ENCODE data around the gene DLL3. TPM values are rescaled to one million over a fixed set of nuclear protein-coding genes. Genes with fewer than 3 reads are reported as not detected.

The DLL3 gene
- polyA plus RNA-seq, 1 donor: 0.90 TPM

DNA sequence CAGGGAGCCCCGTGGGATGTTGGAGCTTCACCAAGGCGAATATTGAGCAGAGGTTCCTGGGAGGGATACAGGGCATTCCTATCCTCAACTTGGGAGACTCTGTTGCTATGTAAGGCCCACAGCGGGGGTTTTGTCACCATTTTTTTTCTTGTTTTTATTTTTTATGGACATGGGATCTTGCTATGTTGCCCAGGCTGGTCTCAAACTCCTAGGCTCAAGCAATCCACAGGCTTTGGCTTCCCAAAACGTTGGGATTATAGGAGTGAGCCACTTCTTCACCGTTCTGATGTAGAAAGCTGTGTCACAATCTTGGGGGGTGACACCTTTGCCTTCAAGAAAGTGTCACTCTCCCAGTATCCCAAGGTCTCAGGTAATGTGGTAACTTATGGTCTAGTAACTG lies 2.6 kb downstream of the DLL3 start:
- Histone ChIP-seq H3K27ac (ENCODE audit: low read length) (no peak overlapping the region), H3K36me3 (ENCODE audit: control insufficient read depth, insufficient read depth, low read length) (no peaks in the 10 kb centered on the region), H3K4me3 (ENCODE audit: low read length) (no peak overlapping the region), H3K9me3 (ENCODE audit: control insufficient read depth, low read depth, low read length) (peaks cover 14% of the 10 kb centered on the region), H3K27me3 (ENCODE audit: control insufficient read depth, insufficient read depth, low read length) (peaks cover 85% of the 10 kb centered on the region), H3K4me1 (ENCODE audit: control insufficient read depth, insufficient read depth, low read length) (peaks cover 7% of the 10 kb centered on the region)
- 100% methylated on average over 1 of the region's 5 CpGs for WGBS (ENCODE audit: insufficient coverage, low lambda C conversion rate)
- no peak for DNase-seq

- Histone ChIP-seq H3K27me3 (ENCODE audit: control insufficient read depth, insufficient read depth, low read length) (peaks cover 86% of the 10 kb centered on the region), H3K4me1 (ENCODE audit: control insufficient read depth, insufficient read depth, low read length) (peaks cover 5% of the 10 kb centered on the region), H3K9me3 (ENCODE audit: control insufficient read depth, low read depth, low read length) (peaks cover 15% of the 10 kb centered on the region), H3K36me3 (ENCODE audit: control insufficient read depth, insufficient read depth, low read length) (no peaks in the 10 kb centered on the region), H3K4me3 (ENCODE audit: low read length) (no peak overlapping the region), H3K27ac (ENCODE audit: low read length) (no peak overlapping the region)
- WGBS (ENCODE audit: insufficient coverage, low lambda C conversion rate): 27% methylated on average over 2 of the region's 69 CpGs
- DNase-seq: peak; percentile 50 to 68
Observed at GRCh38 chr19:39502640-39503417, 4.1 kb downstream of the DLL3 start.

DNA sequence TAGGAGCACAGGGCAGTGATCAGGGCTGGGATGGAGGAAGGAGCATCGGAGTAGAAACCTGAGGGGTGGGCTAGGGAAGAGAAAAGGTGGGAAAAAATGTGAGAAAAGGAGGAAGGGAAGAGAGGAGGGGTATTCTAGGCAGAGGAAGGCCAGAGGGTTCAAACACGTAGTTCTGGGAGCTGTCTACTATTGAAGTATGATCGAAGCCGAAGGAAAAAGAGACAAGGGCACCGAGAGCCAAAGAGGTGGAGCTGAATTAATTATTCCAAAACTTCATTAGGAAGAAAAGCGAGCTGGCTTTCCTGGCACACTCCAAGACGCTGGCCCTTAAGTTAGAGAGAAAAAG lies 7.8 kb downstream of the DLL3 start:
- H3K9me3 ChIP-seq (ENCODE audit: control insufficient read depth, low read depth, low read length): peaks cover 11% of the 10 kb centered on the region
- no peak for DNase-seq
- no peaks in the 10 kb centered on the region for H3K36me3 ChIP-seq (ENCODE audit: control insufficient read depth, insufficient read depth, low read length)
- H3K27ac ChIP-seq (ENCODE audit: low read length): no peak overlapping the region
- H3K4me3 ChIP-seq (ENCODE audit: low read length): no peak overlapping the region
- 50% methylated on average over 2 of the region's 7 CpGs for WGBS (ENCODE audit: insufficient coverage, low lambda C conversion rate)
- no peaks in the 10 kb centered on the region for H3K4me1 ChIP-seq (ENCODE audit: control insufficient read depth, insufficient read depth, low read length)
- peaks cover 68% of the 10 kb centered on the region for H3K27me3 ChIP-seq (ENCODE audit: control insufficient read depth, insufficient read depth, low read length)

- Histone ChIP-seq H3K9me3 (ENCODE audit: control insufficient read depth, low read depth, low read length) (peaks cover 11% of the 10 kb centered on the region), H3K27ac (ENCODE audit: low read length) (no peak overlapping the region), H3K36me3 (ENCODE audit: control insufficient read depth, insufficient read depth, low read length) (no peaks in the 10 kb centered on the region), H3K4me3 (ENCODE audit: low read length) (peak overlapping the region; percentile 23), H3K4me1 (ENCODE audit: control insufficient read depth, insufficient read depth, low read length) (no peaks in the 10 kb centered on the region), H3K27me3 (ENCODE audit: control insufficient read depth, insufficient read depth, low read length) (peaks cover 69% of the 10 kb centered on the region)
- WGBS (ENCODE audit: insufficient coverage, low lambda C conversion rate): no CpG with 5 or more reads among the region's 96 CpGs
- peak; percentile 63 to 78 for DNase-seq
Observed at GRCh38 chr19:39506944-39507714, 8.4 kb downstream of the DLL3 start.

DNA sequence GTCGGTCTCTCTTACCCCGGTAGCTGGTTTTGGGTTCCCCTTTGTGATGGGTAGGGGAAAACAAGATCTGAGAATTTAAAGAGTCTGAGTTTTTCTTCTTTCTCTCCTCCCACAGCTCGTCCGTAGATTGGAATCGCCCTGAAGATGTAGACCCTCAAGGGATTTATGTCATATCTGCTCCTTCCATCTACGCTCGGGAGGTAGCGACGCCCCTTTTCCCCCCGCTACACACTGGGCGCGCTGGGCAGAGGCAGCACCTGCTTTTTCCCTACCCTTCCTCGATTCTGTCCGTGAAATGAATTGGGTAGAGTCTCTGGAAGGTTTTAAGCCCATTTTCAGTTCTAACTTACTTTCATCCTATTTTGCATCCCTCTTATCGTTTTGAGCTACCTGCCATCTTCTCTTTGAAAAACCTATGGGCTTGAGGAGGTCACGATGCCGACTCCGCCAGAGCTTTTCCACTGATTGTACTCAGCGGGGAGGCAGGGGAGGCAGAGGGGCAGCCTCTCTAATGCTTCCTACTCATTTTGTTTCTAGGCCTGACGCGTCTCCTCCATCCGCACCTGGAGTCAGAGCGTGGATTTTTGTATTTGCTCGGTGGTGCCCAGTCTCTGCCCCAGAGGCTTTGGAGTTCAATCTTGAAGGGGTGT lies 9.1 kb downstream of the DLL3 start:
- Histone ChIP-seq H3K4me1 (ENCODE audit: control insufficient read depth, insufficient read depth, low read length) (no peaks in the 10 kb centered on the region), H3K9me3 (ENCODE audit: control insufficient read depth, low read depth, low read length) (peaks cover 7% of the 10 kb centered on the region), H3K27me3 (ENCODE audit: control insufficient read depth, insufficient read depth, low read length) (peaks cover 73% of the 10 kb centered on the region), H3K4me3 (ENCODE audit: low read length) (peak overlapping the region; percentile 23), H3K36me3 (ENCODE audit: control insufficient read depth, insufficient read depth, low read length) (no peaks in the 10 kb centered on the region), H3K27ac (ENCODE audit: low read length) (no peak overlapping the region)
- WGBS (ENCODE audit: insufficient coverage, low lambda C conversion rate): 20% methylated on average over 1 of the region's 24 CpGs
- no peak for DNase-seq

GRCh38 chr19:39508629-39509028 lies 9.9 kb downstream of the DLL3 start:
- Histone ChIP-seq H3K27ac (ENCODE audit: low read length) (no peak overlapping the region), H3K9me3 (ENCODE audit: control insufficient read depth, low read depth, low read length) (peaks cover 3% of the 10 kb centered on the region), H3K4me3 (ENCODE audit: low read length) (no peak overlapping the region), H3K4me1 (ENCODE audit: control insufficient read depth, insufficient read depth, low read length) (no peaks in the 10 kb centered on the region), H3K27me3 (ENCODE audit: control insufficient read depth, insufficient read depth, low read length) (peaks cover 73% of the 10 kb centered on the region), H3K36me3 (ENCODE audit: control insufficient read depth, insufficient read depth, low read length) (no peaks in the 10 kb centered on the region)
- WGBS (ENCODE audit: insufficient coverage, low lambda C conversion rate): no CpG with 5 or more reads among the region's 9 CpGs
- DNase-seq: no peak

DNA sequence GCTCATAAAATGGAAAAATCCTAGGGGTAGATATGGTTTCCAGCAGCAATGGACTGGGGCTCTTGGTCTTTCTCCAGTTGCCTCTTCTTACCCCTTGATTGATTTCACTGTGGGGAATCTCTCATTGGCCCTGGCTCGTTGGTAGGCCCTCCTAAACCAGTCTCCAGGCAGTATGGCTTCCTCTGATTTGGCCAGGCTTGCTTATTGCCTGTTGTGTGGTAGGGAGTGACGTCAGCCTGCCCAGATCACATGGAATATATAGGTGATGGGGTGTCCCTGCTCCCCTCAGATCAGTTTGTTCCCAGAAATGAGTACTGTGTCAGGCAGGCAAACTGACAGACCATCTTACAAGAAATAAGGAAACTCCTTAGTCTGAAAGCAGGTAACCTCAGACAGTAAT lies 10.5 kb downstream of the DLL3 start:
- Histone ChIP-seq H3K27me3 (ENCODE audit: control insufficient read depth, insufficient read depth, low read length) (peaks cover 73% of the 10 kb centered on the region), H3K27ac (ENCODE audit: low read length) (no peak overlapping the region), H3K4me3 (ENCODE audit: low read length) (no peak overlapping the region), H3K36me3 (ENCODE audit: control insufficient read depth, insufficient read depth, low read length) (no peaks in the 10 kb centered on the region), H3K9me3 (ENCODE audit: control insufficient read depth, low read depth, low read length) (peaks cover 3% of the 10 kb centered on the region), H3K4me1 (ENCODE audit: control insufficient read depth, insufficient read depth, low read length) (no peaks in the 10 kb centered on the region)
- DNase-seq: no peak
- WGBS (ENCODE audit: insufficient coverage, low lambda C conversion rate): no CpG with 5 or more reads among the region's 2 CpGs

GRCh38 chr19:39512988-39513387 lies 14.2 kb downstream of the DLL3 start:
- Histone ChIP-seq H3K4me1 (ENCODE audit: control insufficient read depth, insufficient read depth, low read length) (peaks cover 8% of the 10 kb centered on the region), H3K4me3 (ENCODE audit: low read length) (no peak overlapping the region), H3K9me3 (ENCODE audit: control insufficient read depth, low read depth, low read length) (peaks cover 6% of the 10 kb centered on the region), H3K27me3 (ENCODE audit: control insufficient read depth, insufficient read depth, low read length) (peaks cover 71% of the 10 kb centered on the region), H3K27ac (ENCODE audit: low read length) (no peak overlapping the region), H3K36me3 (ENCODE audit: control insufficient read depth, insufficient read depth, low read length) (no peaks in the 10 kb centered on the region)
- WGBS (ENCODE audit: insufficient coverage, low lambda C conversion rate): no CpG with 5 or more reads among the region's 2 CpGs
- no peak for DNase-seq

GRCh38 chr19:39514840-39515550 lies 16.2 kb downstream of the DLL3 start, which contains the start of gene SELENOV:
SELENOV (plus strand) TSS chr19:39515139; CDS start chr19:39515213, 74 bp downstream.
- Histone ChIP-seq H3K27ac (ENCODE audit: low read length) (no peak within 1 kb of the TSS), H3K27me3 (ENCODE audit: control insufficient read depth, insufficient read depth, low read length) (peaks cover 61% of the 10 kb centered on the region), H3K36me3 (ENCODE audit: control insufficient read depth, insufficient read depth, low read length) (no peaks in the 10 kb centered on the region), H3K4me1 (ENCODE audit: control insufficient read depth, insufficient read depth, low read length) (peaks cover 8% of the 10 kb centered on the region), H3K4me3 (ENCODE audit: low read length) (peak within 1 kb of the TSS; percentile 24), H3K9me3 (ENCODE audit: control insufficient read depth, low read depth, low read length) (peaks cover 6% of the 10 kb centered on the region)
- WGBS (ENCODE audit: insufficient coverage, low lambda C conversion rate): 0% methylated on average over 2 of the region's 56 CpGs
- DNase-seq: peak in 1 of 2 donors; percentile 26

Measured in large intestine (tissue), 3 donors.